ENCODE data around the gene TRIM44.

The TRIM44 gene

DNA sequence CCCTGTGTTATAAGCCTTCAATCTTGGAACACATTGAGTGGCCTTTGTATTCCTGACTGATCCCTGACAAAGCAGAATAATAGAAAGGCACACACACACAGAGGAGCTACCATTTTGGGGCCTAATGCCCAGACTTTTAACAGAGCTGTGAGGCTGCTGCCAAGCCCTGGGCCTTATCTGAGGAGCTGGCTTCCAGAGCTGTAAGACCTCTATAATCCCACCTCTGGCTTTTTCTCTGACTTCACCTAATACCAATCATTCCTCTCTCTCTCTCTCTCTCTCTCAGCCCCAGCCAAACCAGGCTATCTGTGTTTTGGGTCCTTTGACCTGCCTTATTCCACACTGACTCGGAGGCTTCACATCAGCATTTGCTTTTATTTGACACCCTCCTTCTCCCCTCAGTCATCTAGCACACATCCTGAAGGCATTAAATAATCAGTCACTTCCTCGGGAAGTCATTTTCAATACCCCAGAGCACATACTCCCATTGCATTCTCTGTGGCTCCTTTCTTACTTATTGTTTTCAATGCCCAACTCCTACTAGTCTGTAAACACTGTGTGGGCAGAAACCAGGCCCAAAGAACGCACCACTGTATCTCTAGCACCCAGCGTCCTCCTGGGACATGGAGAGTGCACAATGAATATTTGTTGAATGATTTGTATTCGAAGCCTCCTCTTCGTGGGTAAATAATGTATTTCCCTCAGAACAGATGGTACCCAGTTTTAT, 21.2 kb upstream of the TRIM44 start:
- Histone ChIP-seq H3K27me3 (ENCODE audit: insufficient read depth, low read length) (no peaks in the 10 kb centered on the region; the same call in 1 of the 2 replicates), H3K9me3 (ENCODE audit: low read length) (no peaks in the 10 kb centered on the region), H3K79me2 (ENCODE audit: insufficient read depth, low read length) (no peaks in the 10 kb centered on the region), H3K4me1 (ENCODE audit: insufficient read depth, low read length, severe bottlenecking) (no peaks in the 10 kb centered on the region), H3K36me3 (ENCODE audit: insufficient read depth, low read length) (no peaks in the 10 kb centered on the region), H3K4me3 (ENCODE audit: low read depth, low read length, poor library complexity, severe bottlenecking) (no peak overlapping the region), H3K27ac (ENCODE audit: low read depth, low read length, poor library complexity, severe bottlenecking) (no peak overlapping the region), H4K20me1 (ENCODE audit: insufficient read depth, low read length) (no peaks in the 10 kb centered on the region), H3K9me2 (ENCODE audit: low read depth, low read length) (no peaks in the 10 kb centered on the region), H3K4me2 (ENCODE audit: low read length) (no peak overlapping the region), H3K9ac (ENCODE audit: low read length) (no peak overlapping the region), H2AFZ (ENCODE audit: low read length) (no peak overlapping the region), H3F3A (ENCODE audit: insufficient read depth, low read length) (no peaks in the 10 kb centered on the region)
- TF ChIP-seq EZH2 (IDR thresholded peaks at IDR 0.05; ENCODE audit: borderline replicate concordance, low read length), result no peak
- TF ChIP-seq, protein P1, sequence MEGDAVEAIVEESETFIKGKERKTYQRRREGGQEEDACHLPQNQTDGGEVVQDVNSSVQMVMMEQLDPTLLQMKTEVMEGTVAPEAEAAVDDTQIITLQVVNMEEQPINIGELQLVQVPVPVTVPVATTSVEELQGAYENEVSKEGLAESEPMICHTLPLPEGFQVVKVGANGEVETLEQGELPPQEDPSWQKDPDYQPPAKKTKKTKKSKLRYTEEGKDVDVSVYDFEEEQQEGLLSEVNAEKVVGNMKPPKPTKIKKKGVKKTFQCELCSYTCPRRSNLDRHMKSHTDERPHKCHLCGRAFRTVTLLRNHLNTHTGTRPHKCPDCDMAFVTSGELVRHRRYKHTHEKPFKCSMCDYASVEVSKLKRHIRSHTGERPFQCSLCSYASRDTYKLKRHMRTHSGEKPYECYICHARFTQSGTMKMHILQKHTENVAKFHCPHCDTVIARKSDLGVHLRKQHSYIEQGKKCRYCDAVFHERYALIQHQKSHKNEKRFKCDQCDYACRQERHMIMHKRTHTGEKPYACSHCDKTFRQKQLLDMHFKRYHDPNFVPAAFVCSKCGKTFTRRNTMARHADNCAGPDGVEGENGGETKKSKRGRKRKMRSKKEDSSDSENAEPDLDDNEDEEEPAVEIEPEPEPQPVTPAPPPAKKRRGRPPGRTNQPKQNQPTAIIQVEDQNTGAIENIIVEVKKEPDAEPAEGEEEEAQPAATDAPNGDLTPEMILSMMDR (IDR thresholded peaks at IDR 0.05; ENCODE audit: low read length), result no peak

DNA sequence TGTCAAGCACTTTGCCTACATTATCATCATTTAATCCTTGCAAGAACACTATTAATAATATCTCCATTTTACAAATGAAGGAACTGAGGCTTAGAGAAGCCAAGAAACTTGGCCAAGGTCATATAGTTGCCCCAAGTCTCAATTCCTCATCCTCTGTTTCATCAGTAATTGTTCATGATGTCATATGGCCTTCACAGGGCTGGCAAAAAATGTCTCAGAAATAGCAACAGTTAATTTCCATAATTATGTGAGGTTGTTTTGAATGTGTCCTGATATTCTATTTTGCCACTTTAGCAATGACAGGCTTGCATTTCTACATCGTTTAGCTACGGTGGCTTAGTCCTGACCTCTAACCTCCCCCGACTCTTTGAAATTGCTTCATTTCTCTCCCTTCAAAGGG, 20.6 kb upstream of the TRIM44 start:
- no peaks in the 10 kb centered on the region for H3K36me3 ChIP-seq (ENCODE audit: insufficient read depth, low read length)
- H3K27ac ChIP-seq (ENCODE audit: low read depth, low read length, poor library complexity, severe bottlenecking), result no peak overlapping the region
- H3K4me1 ChIP-seq (ENCODE audit: insufficient read depth, low read length, severe bottlenecking), result no peaks in the 10 kb centered on the region
- no peaks in the 10 kb centered on the region; the same call in 1 of the 2 replicates for H3K27me3 ChIP-seq (ENCODE audit: insufficient read depth, low read length)
- H3K79me2 ChIP-seq (ENCODE audit: insufficient read depth, low read length), result no peaks in the 10 kb centered on the region
- no peak overlapping the region for H3K9ac ChIP-seq (ENCODE audit: low read length)
- H3K9me2 ChIP-seq (ENCODE audit: low read depth, low read length), result no peaks in the 10 kb centered on the region
- H3F3A ChIP-seq (ENCODE audit: insufficient read depth, low read length), result no peaks in the 10 kb centered on the region
- TF ChIP-seq, protein P1 (IDR thresholded peaks at IDR 0.05; ENCODE audit: low read length), result no peak
- TF ChIP-seq EZH2 (IDR thresholded peaks at IDR 0.05; ENCODE audit: borderline replicate concordance, low read length), result no peak
- no peak overlapping the region for H3K4me3 ChIP-seq (ENCODE audit: low read depth, low read length, poor library complexity, severe bottlenecking)
- no peaks in the 10 kb centered on the region for H4K20me1 ChIP-seq (ENCODE audit: insufficient read depth, low read length)
- no peak overlapping the region for H2AFZ ChIP-seq (ENCODE audit: low read length)
- no peaks in the 10 kb centered on the region for H3K9me3 ChIP-seq (ENCODE audit: low read length)
- no peak overlapping the region for H3K4me2 ChIP-seq (ENCODE audit: low read length)

DNA sequence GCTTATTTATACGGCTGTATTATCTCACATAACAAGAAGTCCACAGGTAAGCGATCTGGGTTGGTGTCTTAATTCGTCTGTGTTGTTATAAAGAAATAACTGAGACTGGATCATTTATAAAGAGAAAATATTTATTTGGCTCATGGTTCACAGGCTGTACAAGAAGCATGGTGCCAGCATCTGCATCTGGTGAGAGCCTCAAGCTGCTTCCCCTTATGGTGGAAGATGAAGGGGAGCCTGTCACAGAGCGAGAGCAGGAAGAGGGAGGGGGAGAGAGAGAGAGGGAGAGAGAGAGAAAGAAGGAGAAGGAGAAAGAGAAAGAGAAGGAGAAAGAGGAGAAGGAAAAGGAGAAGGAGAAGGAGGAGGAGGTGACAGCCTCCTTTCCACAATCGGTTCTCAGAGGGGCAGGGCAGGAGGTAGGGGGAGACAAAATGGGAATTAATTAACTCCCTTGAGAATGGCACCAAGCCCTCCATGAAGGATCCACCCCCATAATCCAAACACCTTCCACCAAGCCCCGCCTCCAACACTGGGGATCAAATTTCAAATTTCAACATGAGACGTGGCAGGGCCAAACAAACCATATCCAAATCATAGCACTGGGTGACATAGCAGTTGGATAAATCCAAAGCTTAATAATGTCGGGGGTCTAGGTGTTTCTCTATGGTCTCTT, 15.0 kb upstream of the TRIM44 start:
- H3K9me2 ChIP-seq (ENCODE audit: low read depth, low read length), result no peaks in the 10 kb centered on the region
- no peaks in the 10 kb centered on the region for H3K4me1 ChIP-seq (ENCODE audit: insufficient read depth, low read length, severe bottlenecking)
- H3K4me2 ChIP-seq (ENCODE audit: low read length), result no peak overlapping the region
- H4K20me1 ChIP-seq (ENCODE audit: insufficient read depth, low read length), result no peaks in the 10 kb centered on the region
- H2AFZ ChIP-seq (ENCODE audit: low read length), result no peak overlapping the region
- no peak overlapping the region for H3K9ac ChIP-seq (ENCODE audit: low read length)
- TF ChIP-seq, protein P1 (IDR thresholded peaks at IDR 0.05; ENCODE audit: low read length), result no peak
- TF ChIP-seq EZH2 (IDR thresholded peaks at IDR 0.05; ENCODE audit: borderline replicate concordance, low read length), result no peak
- no peaks in the 10 kb centered on the region for H3K79me2 ChIP-seq (ENCODE audit: insufficient read depth, low read length)
- no peaks in the 10 kb centered on the region for H3F3A ChIP-seq (ENCODE audit: insufficient read depth, low read length)
- no peak overlapping the region for H3K4me3 ChIP-seq (ENCODE audit: low read depth, low read length, poor library complexity, severe bottlenecking)
- H3K27ac ChIP-seq (ENCODE audit: low read depth, low read length, poor library complexity, severe bottlenecking), result no peak overlapping the region
- no peaks in the 10 kb centered on the region for H3K27me3 ChIP-seq (ENCODE audit: insufficient read depth, low read length)
- no peaks in the 10 kb centered on the region for H3K36me3 ChIP-seq (ENCODE audit: insufficient read depth, low read length)
- H3K9me3 ChIP-seq (ENCODE audit: low read length), result no peaks in the 10 kb centered on the region

Measured in OCI-LY1 (cell line).